Adrenal gland (tissue), 12 donors: Measurements from ENCODE around the gene NAP1L4. TPM values are rescaled to one million over a fixed set of nuclear protein-coding genes. Genes with fewer than 3 reads are reported as not detected.

Source experiments
- DNase-seq, 7 donors: peaks; one replicate each; pipeline ENCODE4 v3.0.0-alpha.2; 2019 to 2020
- H3K27ac ChIP-seq, 5 donors: fragments of 200-600 bp; sonication (generic) in 4 of 5; 1 replicate in 3 of 5; 2 replicates in 2 of 5; pipeline versions ENCODE4 v1.5.1 to v1.8.0; 2016 to 2020; ENCODE audit warnings: mild to moderate bottlenecking in 1 of 5
- H3K27me3 ChIP-seq: fragments of 200-600 bp; 2 replicates; pipeline ENCODE4 v1.8.0; 2021
- H3K36me3 ChIP-seq, 2 donors: fragments of 200-600 bp; replicated peaks in 1 of 2; 1 replicate in 1 of 2; 2 replicates in 1 of 2; pipeline versions ENCODE4 v1.5.1 to v1.8.0; 2018 to 2022
- H3K4me1 ChIP-seq, 2 donors: fragments of 200-600 bp; replicated peaks in 1 of 2; 1 replicate in 1 of 2; 2 replicates in 1 of 2; pipeline versions ENCODE4 v1.5.1 to v1.8.0; 2018 to 2021
- H3K4me3 ChIP-seq, 4 donors: fragments of 200-600 bp; sonication (generic) in 3 of 4; one replicate each; pipeline ENCODE4 v1.5.1; 2016 to 2018
- H3K9me3 ChIP-seq, 3 donors: fragments of 200-600 bp; sonication (generic) in 1 of 3; replicated peaks in 1 of 3; 1 replicate in 2 of 3; 2 replicates in 1 of 3; pipeline versions ENCODE4 v1.5.1 to v1.8.0; 2016 to 2021
- CTCF ChIP-seq, 6 experiments: fragments of 450-650 bp in 4 of 6; fragments of 200-600 bp in 2 of 6; sonication (generic) in 1 of 6; IDR thresholded peaks; 1 replicate in 5 of 6; 2 replicates in 1 of 6; pipeline versions ENCODE4 v1.5.1 to v1.8.0; 2016 to 2021; ENCODE audit warnings: antibody characterized with exemption in 6 of 6, mild to moderate bottlenecking in 2 of 6, moderate library complexity in 1 of 6
- POLR2A ChIP-seq, 2 donors: fragments of 450-650 bp; IDR thresholded peaks; one replicate each; pipeline ENCODE4 v1.6.1; 2017; ENCODE audit warnings: antibody characterized with exemption in 2 of 2, mild to moderate bottlenecking in 2 of 2, moderate library complexity in 1 of 2
- WGBS, 4 donors: extraction: QIAGEN DNeasy Blood & Tissue Kit in 2 of 4; methylation state at CpG; one replicate each; pipeline versions ENCODE4 v1.1.5 to v1.1.7; 2013 to 2017; 5-methylcytosine and 5-hydroxymethylcytosine counted together
- intact Hi-C, 2 donors: fragments of 100-400 bp; cut with DNase I; formaldehyde crosslinking; loops; one replicate each; pipeline versions ENCODE4 v1.14.1 to v1.15.0; 2022 to 2023
- polyA plus RNA-seq, 3 donors: library from polyadenylated mRNA; stranded (reverse); fragments of 200-250 nt in 2 of 3; fragments of 350-450 nt in 1 of 3; fragmentation: Illumina TruSeq in 1 of 3; extraction: RNeasy Lipid Tissue Mini Kit (QIAGEN cat#74804) in 1 of 3; gene quantifications; one replicate each; pipeline ENCODE4 v1.2.3, GENCODE V29; 2013 to 2014
- total RNA-seq, 9 donors: library from RNA; depleted of rRNA in 4 of 9; stranded (reverse); fragments of >200 nt in 4 of 9; fragments of 120-200 nt in 1 of 9; fragmentation: NEBNext Ultra II Directional in 1 of 9; extraction: Animal tissue kit (Norgen Biotek cat#: 25700) in 1 of 9; gene quantifications; one replicate each; pipeline versions ENCODE4 v1.1.0 to v1.2.4, GENCODE V29; 2013 to 2023
- donor health status: healthy with polysubstance abuse.
- donor health status: Bipolar disorder and iron deficiency.
- donor health status: DM: yes; HTN: yes; CAD: no.
- donor health status: DM: no; HTN: no; CAD: no.
- donor health status: DM: no; HTN: no; CAD: no.
- donor health status: DM: yes; HTN: yes; CAD: no.

Gene NAP1L4
- total and polyA plus RNA-seq, 12 donors: 39.7 to 128 (median 79.9) TPM

- no peak for TF ChIP-seq POLR2A (IDR thresholded peaks at IDR 0.05)
- no peak for TF ChIP-seq CTCF (IDR thresholded peaks at IDR 0.05)
- Histone ChIP-seq H3K27me3 (peaks cover 5% of the 10 kb centered on the region), H3K9me3 (no peaks in the 10 kb centered on the region), H3K36me3 (no peaks in the 10 kb centered on the region), H3K27ac (no peak overlapping the region), H3K4me1 (peaks cover under 1 to 19% of the 10 kb centered on the region in 2 donors), H3K4me3 (no peak overlapping the region)
- intact Hi-C loops: loop anchor here in 1 of 2 donors (10.0 kb wide), 1 partner anchor 609 kb away; no protein-coding TSS in a partner anchor
- WGBS, 4 donors: 76 to 95% (median 92%) methylated on average over 4 to 7 of the region's 7 CpGs
- no peak for DNase-seq
Observed at GRCh38 chr11:2903672-2904011, 88.5 kb downstream of the NAP1L4 start.

GRCh38 chr11:2902784-2903671 is 89.1 kb downstream of the NAP1L4 start:
- 82 to 86% (median 83%) methylated on average over 8 to 23 of the region's 23 CpGs for WGBS, 4 donors
- H3K27me3 ChIP-seq: no peaks in the 10 kb centered on the region
- DNase-seq: no peak
- H3K36me3 ChIP-seq: no peaks in the 10 kb centered on the region
- intact Hi-C loops: loop anchor here in 1 of 2 donors (10.0 kb wide), 1 partner anchor 608 kb away; no protein-coding TSS in a partner anchor
- peak overlapping the region in 1 of 4 donors; percentile 63 for H3K4me3 ChIP-seq
- no peaks in the 10 kb centered on the region for H3K9me3 ChIP-seq
- peaks cover 6 to 24% of the 10 kb centered on the region in 2 donors for H3K4me1 ChIP-seq
- peak overlapping the region in 1 of 5 donors; percentile 85 for H3K27ac ChIP-seq
- TF ChIP-seq POLR2A (IDR thresholded peaks at IDR 0.05): no peak
- no peak for TF ChIP-seq CTCF (IDR thresholded peaks at IDR 0.05)

- DNase-seq: peak; percentile 92 to 97 (median 97)
- intact Hi-C loops: loop anchor here in 1 of 2 donors (10.0 kb wide), 1 partner anchor 607 kb away; no protein-coding TSS in a partner anchor
- H3K36me3 ChIP-seq: no peaks in the 10 kb centered on the region
- no peaks in the 10 kb centered on the region for H3K9me3 ChIP-seq
- peak overlapping the region in 4 of 5 donors; percentile 58 to 85 (median 62) for H3K27ac ChIP-seq
- no peaks in the 10 kb centered on the region for H3K27me3 ChIP-seq
- TF ChIP-seq CTCF (IDR thresholded peaks at IDR 0.05) (no peak), POLR2A (IDR thresholded peaks at IDR 0.05) (peak in 1 of 2 donors; percentile 40)
- WGBS, 4 donors: 6 to 26% (median 12%) methylated on average over 10 to 58 of the region's 58 CpGs
- H3K4me1 ChIP-seq: peaks cover 6 to 24% of the 10 kb centered on the region in 2 donors
- H3K4me3 ChIP-seq: peak overlapping the region in 3 of 4 donors; percentile 33 to 65 (median 63)
Observed at GRCh38 chr11:2901854-2902783, 90.0 kb downstream of the NAP1L4 start.
